ENCODE results near the gene NFYA. TPM values are rescaled to one million over a fixed set of nuclear protein-coding genes. Genes with fewer than 3 reads are reported as not detected.

Gene NFYA
- total RNA-seq, 1 experiment from 2014 or later, result 34.7 TPM

DNA sequence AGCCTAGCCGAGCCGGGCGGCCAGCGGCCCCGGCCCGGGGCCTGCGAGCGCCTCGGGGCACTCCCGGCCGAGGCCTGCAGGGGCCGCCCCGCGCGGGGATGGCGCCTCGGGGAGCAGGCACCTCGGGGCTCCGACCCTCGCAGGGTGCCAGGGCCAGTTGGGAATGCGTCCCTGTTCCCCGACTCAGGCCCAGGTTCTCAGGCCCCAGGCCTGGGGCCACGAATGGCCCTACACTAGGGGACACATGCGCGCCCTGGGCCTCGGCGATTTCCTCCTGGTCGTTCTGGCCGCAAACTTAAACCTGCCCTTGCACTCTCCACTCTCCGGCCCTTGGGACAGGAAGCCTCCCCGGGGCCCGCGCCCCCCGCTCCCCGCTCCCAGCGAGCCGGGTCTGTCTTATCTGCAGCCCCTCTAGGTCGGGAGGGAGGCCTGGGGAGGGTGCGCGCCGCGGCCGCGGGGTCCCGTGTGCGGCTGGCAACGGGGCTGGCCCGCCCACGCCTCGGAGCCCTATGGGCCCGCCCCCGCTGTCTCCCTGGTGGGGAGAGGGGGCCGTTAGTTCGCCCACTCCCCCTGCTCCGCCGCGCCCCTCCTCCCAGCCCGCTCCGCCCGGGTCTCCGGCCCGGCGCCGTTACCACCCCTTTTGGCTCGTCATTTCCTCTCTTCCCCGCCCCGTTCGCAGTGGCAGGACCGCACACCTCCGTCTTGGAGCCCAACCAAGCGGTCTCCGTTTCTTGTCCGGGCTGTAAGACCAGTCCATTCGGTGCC lies 611 bp downstream of the NFYA start:
- TF ChIP-seq ESRRA (CRISPR knock-in tag; IDR thresholded peaks at IDR 0.05; ENCODE audit: borderline replicate concordance), result no peak
- TF ChIP-seq, protein P1, sequence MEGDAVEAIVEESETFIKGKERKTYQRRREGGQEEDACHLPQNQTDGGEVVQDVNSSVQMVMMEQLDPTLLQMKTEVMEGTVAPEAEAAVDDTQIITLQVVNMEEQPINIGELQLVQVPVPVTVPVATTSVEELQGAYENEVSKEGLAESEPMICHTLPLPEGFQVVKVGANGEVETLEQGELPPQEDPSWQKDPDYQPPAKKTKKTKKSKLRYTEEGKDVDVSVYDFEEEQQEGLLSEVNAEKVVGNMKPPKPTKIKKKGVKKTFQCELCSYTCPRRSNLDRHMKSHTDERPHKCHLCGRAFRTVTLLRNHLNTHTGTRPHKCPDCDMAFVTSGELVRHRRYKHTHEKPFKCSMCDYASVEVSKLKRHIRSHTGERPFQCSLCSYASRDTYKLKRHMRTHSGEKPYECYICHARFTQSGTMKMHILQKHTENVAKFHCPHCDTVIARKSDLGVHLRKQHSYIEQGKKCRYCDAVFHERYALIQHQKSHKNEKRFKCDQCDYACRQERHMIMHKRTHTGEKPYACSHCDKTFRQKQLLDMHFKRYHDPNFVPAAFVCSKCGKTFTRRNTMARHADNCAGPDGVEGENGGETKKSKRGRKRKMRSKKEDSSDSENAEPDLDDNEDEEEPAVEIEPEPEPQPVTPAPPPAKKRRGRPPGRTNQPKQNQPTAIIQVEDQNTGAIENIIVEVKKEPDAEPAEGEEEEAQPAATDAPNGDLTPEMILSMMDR (IDR thresholded peaks at IDR 0.05), result peak; percentile 54
- TF ChIP-seq, protein P2, sequence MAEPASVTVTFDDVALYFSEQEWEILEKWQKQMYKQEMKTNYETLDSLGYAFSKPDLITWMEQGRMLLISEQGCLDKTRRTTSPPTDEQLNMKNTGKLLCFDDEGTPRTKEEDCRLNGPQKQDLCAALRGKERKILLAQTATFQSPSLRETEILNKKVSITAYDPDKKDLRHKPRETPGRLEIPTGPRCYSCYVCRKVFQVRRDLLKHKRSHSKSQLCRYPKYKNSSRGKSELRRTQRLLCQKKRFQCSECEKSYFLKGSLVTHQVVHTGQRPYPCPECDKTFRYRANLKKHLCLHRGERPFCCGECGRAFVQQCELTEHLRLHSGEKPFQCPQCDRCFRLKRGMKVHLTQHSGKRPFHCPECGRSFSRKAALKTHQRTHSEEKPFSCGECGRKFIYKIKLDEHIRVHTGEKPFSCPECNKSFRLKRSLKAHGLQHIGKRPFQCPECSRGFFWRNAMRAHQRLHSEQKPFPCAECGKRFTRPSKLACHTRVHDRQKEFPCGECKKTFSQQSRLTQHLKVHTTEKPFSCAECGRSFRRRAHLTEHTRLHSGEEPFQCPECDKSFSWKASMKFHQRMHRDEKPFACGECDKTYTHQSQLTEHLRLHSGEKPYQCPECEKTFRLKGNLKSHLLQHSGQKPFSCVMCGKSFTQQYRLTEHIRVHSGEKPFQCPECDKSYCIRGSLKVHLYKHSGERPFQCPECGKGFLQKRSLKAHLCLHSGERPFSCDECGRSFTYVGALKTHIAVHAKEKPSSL (CRISPR knock-in tag; conservative IDR thresholded peaks at IDR 0.05), result no peak
- peak; percentile 64; the same call in 1 of the 2 replicates for TF ChIP-seq ZNF219 (CRISPR knock-in tag; IDR thresholded peaks at IDR 0.05; ENCODE audit: borderline replicate concordance)
- TF ChIP-seq, protein P3, sequence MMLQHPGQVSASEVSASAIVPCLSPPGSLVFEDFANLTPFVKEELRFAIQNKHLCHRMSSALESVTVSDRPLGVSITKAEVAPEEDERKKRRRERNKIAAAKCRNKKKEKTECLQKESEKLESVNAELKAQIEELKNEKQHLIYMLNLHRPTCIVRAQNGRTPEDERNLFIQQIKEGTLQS (CRISPR knock-in tag; conservative IDR thresholded peaks at IDR 0.05), result no peak
- TF ChIP-seq, protein P4, sequence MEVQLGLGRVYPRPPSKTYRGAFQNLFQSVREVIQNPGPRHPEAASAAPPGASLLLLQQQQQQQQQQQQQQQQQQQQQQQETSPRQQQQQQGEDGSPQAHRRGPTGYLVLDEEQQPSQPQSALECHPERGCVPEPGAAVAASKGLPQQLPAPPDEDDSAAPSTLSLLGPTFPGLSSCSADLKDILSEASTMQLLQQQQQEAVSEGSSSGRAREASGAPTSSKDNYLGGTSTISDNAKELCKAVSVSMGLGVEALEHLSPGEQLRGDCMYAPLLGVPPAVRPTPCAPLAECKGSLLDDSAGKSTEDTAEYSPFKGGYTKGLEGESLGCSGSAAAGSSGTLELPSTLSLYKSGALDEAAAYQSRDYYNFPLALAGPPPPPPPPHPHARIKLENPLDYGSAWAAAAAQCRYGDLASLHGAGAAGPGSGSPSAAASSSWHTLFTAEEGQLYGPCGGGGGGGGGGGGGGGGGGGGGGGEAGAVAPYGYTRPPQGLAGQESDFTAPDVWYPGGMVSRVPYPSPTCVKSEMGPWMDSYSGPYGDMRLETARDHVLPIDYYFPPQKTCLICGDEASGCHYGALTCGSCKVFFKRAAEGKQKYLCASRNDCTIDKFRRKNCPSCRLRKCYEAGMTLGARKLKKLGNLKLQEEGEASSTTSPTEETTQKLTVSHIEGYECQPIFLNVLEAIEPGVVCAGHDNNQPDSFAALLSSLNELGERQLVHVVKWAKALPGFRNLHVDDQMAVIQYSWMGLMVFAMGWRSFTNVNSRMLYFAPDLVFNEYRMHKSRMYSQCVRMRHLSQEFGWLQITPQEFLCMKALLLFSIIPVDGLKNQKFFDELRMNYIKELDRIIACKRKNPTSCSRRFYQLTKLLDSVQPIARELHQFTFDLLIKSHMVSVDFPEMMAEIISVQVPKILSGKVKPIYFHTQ (CRISPR knock-in tag; IDR thresholded peaks at IDR 0.05), result no peak
- TF ChIP-seq JUN (CRISPR knock-in tag; IDR thresholded peaks at IDR 0.05), result peak; percentile 71; the same call in 1 of the 2 replicates
- TF ChIP-seq TCF7 (CRISPR knock-in tag; IDR thresholded peaks at IDR 0.05; ENCODE audit: low read depth), result 0 out of 2 replicates have a peak, but pooled peaks have one; percentile 47
- TF ChIP-seq, protein P5, sequence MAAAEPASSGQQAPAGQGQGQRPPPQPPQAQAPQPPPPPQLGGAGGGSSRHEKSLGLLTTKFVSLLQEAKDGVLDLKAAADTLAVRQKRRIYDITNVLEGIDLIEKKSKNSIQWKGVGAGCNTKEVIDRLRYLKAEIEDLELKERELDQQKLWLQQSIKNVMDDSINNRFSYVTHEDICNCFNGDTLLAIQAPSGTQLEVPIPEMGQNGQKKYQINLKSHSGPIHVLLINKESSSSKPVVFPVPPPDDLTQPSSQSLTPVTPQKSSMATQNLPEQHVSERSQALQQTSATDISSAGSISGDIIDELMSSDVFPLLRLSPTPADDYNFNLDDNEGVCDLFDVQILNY (CRISPR knock-in tag; IDR thresholded peaks at IDR 0.05), result 0 out of 2 replicates have a peak, but pooled peaks have one; percentile 48
- 0 out of 2 replicates have a peak, but pooled peaks have one; percentile 24 for TF ChIP-seq FOXK1 (CRISPR knock-in tag; IDR thresholded peaks at IDR 0.05)
- TF ChIP-seq, protein P6, sequence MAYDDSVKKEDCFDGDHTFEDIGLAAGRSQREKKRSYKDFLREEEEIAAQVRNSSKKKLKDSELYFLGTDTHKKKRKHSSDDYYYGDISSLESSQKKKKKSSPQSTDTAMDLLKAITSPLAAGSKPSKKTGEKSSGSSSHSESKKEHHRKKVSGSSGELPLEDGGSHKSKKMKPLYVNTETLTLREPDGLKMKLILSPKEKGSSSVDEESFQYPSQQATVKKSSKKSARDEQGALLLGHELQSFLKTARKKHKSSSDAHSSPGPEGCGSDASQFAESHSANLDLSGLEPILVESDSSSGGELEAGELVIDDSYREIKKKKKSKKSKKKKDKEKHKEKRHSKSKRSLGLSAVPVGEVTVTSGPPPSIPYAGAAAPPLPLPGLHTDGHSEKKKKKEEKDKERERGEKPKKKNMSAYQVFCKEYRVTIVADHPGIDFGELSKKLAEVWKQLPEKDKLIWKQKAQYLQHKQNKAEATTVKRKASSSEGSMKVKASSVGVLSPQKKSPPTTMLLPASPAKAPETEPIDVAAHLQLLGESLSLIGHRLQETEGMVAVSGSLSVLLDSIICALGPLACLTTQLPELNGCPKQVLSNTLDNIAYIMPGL (CRISPR knock-in tag; IDR thresholded peaks at IDR 0.05), result peak; percentile 51; the same call in 1 of the 2 replicates
- peak; percentile 39; the same call in 1 of the 2 replicates for TF ChIP-seq TEAD1 (CRISPR knock-in tag; IDR thresholded peaks at IDR 0.05)
- TF ChIP-seq, protein P7, sequence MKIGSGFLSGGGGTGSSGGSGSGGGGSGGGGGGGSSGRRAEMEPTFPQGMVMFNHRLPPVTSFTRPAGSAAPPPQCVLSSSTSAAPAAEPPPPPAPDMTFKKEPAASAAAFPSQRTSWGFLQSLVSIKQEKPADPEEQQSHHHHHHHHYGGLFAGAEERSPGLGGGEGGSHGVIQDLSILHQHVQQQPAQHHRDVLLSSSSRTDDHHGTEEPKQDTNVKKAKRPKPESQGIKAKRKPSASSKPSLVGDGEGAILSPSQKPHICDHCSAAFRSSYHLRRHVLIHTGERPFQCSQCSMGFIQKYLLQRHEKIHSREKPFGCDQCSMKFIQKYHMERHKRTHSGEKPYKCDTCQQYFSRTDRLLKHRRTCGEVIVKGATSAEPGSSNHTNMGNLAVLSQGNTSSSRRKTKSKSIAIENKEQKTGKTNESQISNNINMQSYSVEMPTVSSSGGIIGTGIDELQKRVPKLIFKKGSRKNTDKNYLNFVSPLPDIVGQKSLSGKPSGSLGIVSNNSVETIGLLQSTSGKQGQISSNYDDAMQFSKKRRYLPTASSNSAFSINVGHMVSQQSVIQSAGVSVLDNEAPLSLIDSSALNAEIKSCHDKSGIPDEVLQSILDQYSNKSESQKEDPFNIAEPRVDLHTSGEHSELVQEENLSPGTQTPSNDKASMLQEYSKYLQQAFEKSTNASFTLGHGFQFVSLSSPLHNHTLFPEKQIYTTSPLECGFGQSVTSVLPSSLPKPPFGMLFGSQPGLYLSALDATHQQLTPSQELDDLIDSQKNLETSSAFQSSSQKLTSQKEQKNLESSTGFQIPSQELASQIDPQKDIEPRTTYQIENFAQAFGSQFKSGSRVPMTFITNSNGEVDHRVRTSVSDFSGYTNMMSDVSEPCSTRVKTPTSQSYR (CRISPR knock-in tag; IDR thresholded peaks at IDR 0.05), result no peak
- TF ChIP-seq FOXP1 (CRISPR knock-in tag; IDR thresholded peaks at IDR 0.05; ENCODE audit: borderline replicate concordance), result 0 out of 2 replicates have a peak, but pooled peaks have one; percentile 46
- peak; percentile 64; the same call in 1 of the 2 replicates for TF ChIP-seq SP1 (CRISPR knock-in tag; conservative IDR thresholded peaks at IDR 0.05)
- TF ChIP-seq PRRX2 (CRISPR knock-in tag; IDR thresholded peaks at IDR 0.05), result 0 out of 2 replicates have a peak, but pooled peaks have one; percentile 20
- TF ChIP-seq ZNF138 (CRISPR knock-in tag; conservative IDR thresholded peaks at IDR 0.05), result no peak
- TF ChIP-seq ZNF423 (CRISPR knock-in tag; IDR thresholded peaks at IDR 0.05), result peak; percentile 59
- peak; percentile 43; the same call in 1 of the 2 replicates for TF ChIP-seq NFE2L1 (CRISPR knock-in tag; IDR thresholded peaks at IDR 0.05)
- no peak; the same call in 1 of the 2 replicates for TF ChIP-seq CREM (CRISPR knock-in tag; IDR thresholded peaks at IDR 0.05)
- peak overlapping the region; percentile 85 for H3K4me3 Mint-ChIP-seq
- CTCF ChIA-PET, result interaction anchor here (0.8 to 3.0 kb wide), 5 partner anchors 11 to 119 kb away, joined by 3 to 12 read pairs (median 5); partner anchors contain the start of gene UNC5CL

More for the DNA sequence above, 611 bp downstream of the NFYA start:
- Mint-ChIP-seq H3K36me3 (peaks cover 12% of the 10 kb centered on the region), H3K27me3 (ENCODE audit: low read depth) (no peaks in the 10 kb centered on the region), H3K4me1 (peaks cover 40% of the 10 kb centered on the region), H3K27ac (peak overlapping the region; percentile 92), H3K9me3 (no peaks in the 10 kb centered on the region)
- DNase-seq (ENCODE audit: low spot score), result peak; percentile 82
- POLR2A ChIA-PET, result interaction anchor here (0.8 kb wide), 2 partner anchors 28 to 275 kb away, joined by 3 read pairs; no protein-coding TSS in a partner anchor
- ATAC-seq, result peak; percentile 4

Measured in WTC11 (cell line).